Testis (tissue), 2 donors: ENCODE data around the gene TASP1.

ENCODE experiments used
- POLR2A ChIP-seq: fragments of 450-650 bp; IDR thresholded peaks from one replicate; pipeline ENCODE4 v1.6.1; 2017; ENCODE audit warnings: antibody characterized with exemption, mild to moderate bottlenecking, moderate library complexity
- TF ChIP-seq, protein P1 (sequence below), 3 experiments: fragments of 450-650 bp in 2 of 3; fragments of 200-600 bp in 1 of 3; sonication (generic) in 1 of 3; IDR thresholded peaks; one replicate each; pipeline ENCODE4 v1.5.1; 2016 to 2019; ENCODE audit warnings: antibody characterized with exemption in 3 of 3, mild to moderate bottlenecking in 2 of 3, moderate library complexity in 1 of 3

DNA sequence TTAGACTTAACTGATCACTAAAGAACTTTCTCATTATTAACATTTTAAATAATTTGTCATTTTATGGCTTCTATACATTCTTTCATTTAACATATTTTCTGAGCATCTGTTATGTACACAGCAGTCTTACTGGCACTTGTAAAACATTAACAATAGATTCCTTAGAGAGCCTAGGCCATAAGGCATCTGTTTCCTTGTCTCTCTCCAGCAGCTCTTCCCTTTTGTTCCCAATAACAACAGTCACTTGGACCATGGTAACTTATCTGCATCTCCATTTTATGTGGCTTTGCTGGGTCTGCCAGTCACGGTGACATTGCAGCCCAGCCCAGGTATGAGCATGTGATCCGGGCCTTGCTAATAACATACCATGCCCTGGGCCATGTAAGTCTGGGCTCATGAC is 11.7 kb upstream of the TASP1 start:
- TF ChIP-seq, protein P1, sequence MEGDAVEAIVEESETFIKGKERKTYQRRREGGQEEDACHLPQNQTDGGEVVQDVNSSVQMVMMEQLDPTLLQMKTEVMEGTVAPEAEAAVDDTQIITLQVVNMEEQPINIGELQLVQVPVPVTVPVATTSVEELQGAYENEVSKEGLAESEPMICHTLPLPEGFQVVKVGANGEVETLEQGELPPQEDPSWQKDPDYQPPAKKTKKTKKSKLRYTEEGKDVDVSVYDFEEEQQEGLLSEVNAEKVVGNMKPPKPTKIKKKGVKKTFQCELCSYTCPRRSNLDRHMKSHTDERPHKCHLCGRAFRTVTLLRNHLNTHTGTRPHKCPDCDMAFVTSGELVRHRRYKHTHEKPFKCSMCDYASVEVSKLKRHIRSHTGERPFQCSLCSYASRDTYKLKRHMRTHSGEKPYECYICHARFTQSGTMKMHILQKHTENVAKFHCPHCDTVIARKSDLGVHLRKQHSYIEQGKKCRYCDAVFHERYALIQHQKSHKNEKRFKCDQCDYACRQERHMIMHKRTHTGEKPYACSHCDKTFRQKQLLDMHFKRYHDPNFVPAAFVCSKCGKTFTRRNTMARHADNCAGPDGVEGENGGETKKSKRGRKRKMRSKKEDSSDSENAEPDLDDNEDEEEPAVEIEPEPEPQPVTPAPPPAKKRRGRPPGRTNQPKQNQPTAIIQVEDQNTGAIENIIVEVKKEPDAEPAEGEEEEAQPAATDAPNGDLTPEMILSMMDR (IDR thresholded peaks at IDR 0.05) = no peak
- no peak for TF ChIP-seq POLR2A
